Uterus (tissue), 2 donors: ENCODE measurements around the gene VKORC1.

Experiments used
- CTCF ChIP-seq, 4 experiments: fragments of 200-600 bp in 2 of 4; fragments of 450-650 bp in 2 of 4; sonication (generic) in 2 of 4; IDR thresholded peaks; one replicate each; pipeline ENCODE4 v1.5.1; 2016 to 2019; ENCODE audit warnings: antibody characterized with exemption in 4 of 4, mild to moderate bottlenecking in 2 of 4, moderate library complexity in 1 of 4
- POLR2A ChIP-seq, 2 donors: fragments of 450-650 bp; IDR thresholded peaks; one replicate each; pipeline ENCODE4 v1.6.1; 2016; ENCODE audit warnings: antibody characterized with exemption in 2 of 2, mild to moderate bottlenecking in 1 of 2, moderate library complexity in 1 of 2

- TF ChIP-seq CTCF (IDR thresholded peaks at IDR 0.05) = no peak
- peak; percentile 20 to 69 for TF ChIP-seq POLR2A (IDR thresholded peaks at IDR 0.05)
These were observed 13.6 kb upstream of the VKORC1 start, which contains the start of gene BCKDK for GRCh38 chr16:31108035-31108793.
